Activated CD8-positive, alpha-beta memory T cell treated with anti-CD3 and anti-CD28 coated beads for 4 hours (primary cell): ENCODE results near the gene GEMIN8.

Source experiments
- DNase-seq, 2 donors: peaks; one replicate each; pipeline ENCODE4 v3.0.0-alpha.2; 2020; ENCODE audit warnings: low read depth in 2 of 2

Gene GEMIN8

GRCh38 chrX:14029425-14030173 lies at the start of gene GEMIN8:
Gene GEMIN8 (minus strand): TSS chrX:14029892. CDS start chrX:14021478, 8,414 bp downstream.
- DNase-seq = peak; percentile 73 to 84

GRCh38 chrX:14076639-14077038 lies 46.9 kb upstream of the GEMIN8 start:
- no peak for DNase-seq

- DNase-seq = no peak
These were observed 43.9 kb upstream of the GEMIN8 start for GRCh38 chrX:14073556-14073955.

GRCh38 chrX:14073071-14073470 lies 43.4 kb upstream of the GEMIN8 start:
- DNase-seq = no peak

- DNase-seq = no peak
These were observed 36.1 kb upstream of the GEMIN8 start for GRCh38 chrX:14065800-14066199.

- no peak for DNase-seq
These were observed 35.1 kb upstream of the GEMIN8 start for GRCh38 chrX:14064626-14065432.

- no peak for DNase-seq
These were observed 32.8 kb upstream of the GEMIN8 start for GRCh38 chrX:14062524-14062923.

- no peak for DNase-seq
These were observed 26.5 kb upstream of the GEMIN8 start for GRCh38 chrX:14056206-14056605.

- no peak for DNase-seq
These were observed 21.7 kb upstream of the GEMIN8 start for GRCh38 chrX:14051416-14051815.

GRCh38 chrX:14050709-14051108 lies 21.0 kb upstream of the GEMIN8 start:
- no peak for DNase-seq

- no peak for DNase-seq
These were observed 13.5 kb upstream of the GEMIN8 start for GRCh38 chrX:14043209-14043608.

- DNase-seq = peak in 1 of 2 donors; percentile 33
These were observed 9.7 kb upstream of the GEMIN8 start for GRCh38 chrX:14039344-14039743.

- DNase-seq = no peak
These were observed 8.8 kb upstream of the GEMIN8 start for GRCh38 chrX:14038375-14039085.

- peak in 1 of 2 donors; percentile 41 for DNase-seq
These were observed 2.7 kb upstream of the GEMIN8 start for GRCh38 chrX:14032406-14032805.

- DNase-seq = no peak
These were observed 460 bp upstream of the GEMIN8 start for GRCh38 chrX:14030174-14030530.

GRCh38 chrX:14029039-14029424 lies 660 bp downstream of the GEMIN8 start:
- no peak for DNase-seq

GRCh38 chrX:14028473-14028872 lies 1.2 kb downstream of the GEMIN8 start:
- DNase-seq = no peak

- DNase-seq = no peak
These were observed 2.1 kb downstream of the GEMIN8 start for GRCh38 chrX:14027511-14028019.

GRCh38 chrX:14027036-14027435 lies 2.7 kb downstream of the GEMIN8 start:
- no peak for DNase-seq

GRCh38 chrX:14026121-14026520 lies 3.6 kb downstream of the GEMIN8 start:
- no peak for DNase-seq

- no peak for DNase-seq
These were observed 7.7 kb downstream of the GEMIN8 start for GRCh38 chrX:14022019-14022418.

GRCh38 chrX:14017399-14017798 lies 12.3 kb downstream of the GEMIN8 start:
- DNase-seq = no peak
